Measurements from ENCODE around the gene PWP2. TPM values are rescaled to one million over a fixed set of nuclear protein-coding genes. Genes with fewer than 3 reads are reported as not detected.
A peak's percentile ranks its signal among the peaks of the same experiment; 100 is the strongest.

PWP2 gene
- total and polyA plus RNA-seq, 4 donors = 0.66 to 8.4 (median 2.7) TPM

DNA sequence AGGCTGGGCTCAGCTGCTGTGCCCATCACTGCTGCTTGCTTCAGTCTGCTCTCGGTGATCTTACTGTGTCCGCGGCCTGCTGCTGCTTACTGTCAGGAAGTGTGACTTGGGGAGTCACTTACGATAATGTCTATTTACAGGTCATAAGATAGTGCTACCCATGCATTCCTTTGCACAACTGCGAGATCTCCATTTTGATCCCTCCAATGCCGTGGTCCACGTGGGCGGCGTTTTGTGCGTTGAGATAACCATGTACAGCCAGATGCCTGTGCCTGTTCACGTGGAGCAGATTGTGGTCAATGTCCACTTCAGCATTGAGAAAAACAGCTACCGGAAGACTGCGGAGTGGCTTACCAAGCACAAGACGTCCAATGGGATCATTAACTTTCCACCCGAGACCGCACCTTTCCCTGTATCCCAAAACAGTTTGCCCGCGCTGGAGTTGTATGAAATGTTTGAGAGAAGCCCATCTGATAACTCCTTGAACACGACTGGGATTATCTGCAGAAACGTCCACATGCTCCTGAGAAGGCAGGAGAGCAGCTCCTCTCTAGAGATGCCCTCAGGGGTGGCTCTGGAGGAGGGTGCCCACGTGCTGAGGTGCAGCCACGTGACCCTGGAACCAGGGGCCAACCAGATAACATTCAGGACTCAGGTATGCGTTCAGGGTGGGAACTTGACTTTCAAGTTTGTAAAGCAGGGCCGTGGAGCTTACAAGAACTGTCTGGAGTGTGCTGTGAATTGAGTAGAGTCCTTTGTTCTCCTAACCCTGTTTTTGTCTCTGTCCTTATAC lies 24.4 kb upstream of the PWP2 start:
- Histone ChIP-seq H3K9me3 (ENCODE audit: control insufficient read depth in 4 of 4, low read length in 3 of 4) (no peaks in the 10 kb centered on the region), H3K4me1 (ENCODE audit: control insufficient read depth in 4 of 4, insufficient read depth in 4 of 4, low read length in 3 of 4) (peaks cover 0 to 10% (median 0%) of the 10 kb centered on the region in 4 donors), H3K36me3 (ENCODE audit: control insufficient read depth in 4 of 4, insufficient read depth in 3 of 4, low read depth in 1 of 4, low read length in 3 of 4) (peaks cover 18 to 46% (median 31%) of the 10 kb centered on the region in 4 donors), H3K27ac (ENCODE audit: low read depth in 1 of 2, low read length in 2 of 2) (peak overlapping the region; percentile 1 to 22), H3K27me3 (ENCODE audit: control insufficient read depth in 4 of 4, insufficient read depth in 4 of 4, low read length in 3 of 4) (no peaks in the 10 kb centered on the region), H3K9ac (ENCODE audit: low read depth in 1 of 2, low read length in 2 of 2) (no peak overlapping the region), H3K4me3 (ENCODE audit: low read depth in 1 of 3, low read length in 3 of 3) (no peak overlapping the region)
- TF ChIP-seq JUND (IDR thresholded peaks at IDR 0.05) = no peak
- TF ChIP-seq SP1 (IDR thresholded peaks at IDR 0.05) = no peak
- TF ChIP-seq, protein P1, sequence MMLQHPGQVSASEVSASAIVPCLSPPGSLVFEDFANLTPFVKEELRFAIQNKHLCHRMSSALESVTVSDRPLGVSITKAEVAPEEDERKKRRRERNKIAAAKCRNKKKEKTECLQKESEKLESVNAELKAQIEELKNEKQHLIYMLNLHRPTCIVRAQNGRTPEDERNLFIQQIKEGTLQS (IDR thresholded peaks at IDR 0.05) = no peak
- TF ChIP-seq, protein P2, sequence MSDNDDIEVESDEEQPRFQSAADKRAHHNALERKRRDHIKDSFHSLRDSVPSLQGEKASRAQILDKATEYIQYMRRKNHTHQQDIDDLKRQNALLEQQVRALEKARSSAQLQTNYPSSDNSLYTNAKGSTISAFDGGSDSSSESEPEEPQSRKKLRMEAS (IDR thresholded peaks at IDR 0.05) = no peak
- TF ChIP-seq YY1 (IDR thresholded peaks at IDR 0.05) = no peak
- TF ChIP-seq, protein P3, sequence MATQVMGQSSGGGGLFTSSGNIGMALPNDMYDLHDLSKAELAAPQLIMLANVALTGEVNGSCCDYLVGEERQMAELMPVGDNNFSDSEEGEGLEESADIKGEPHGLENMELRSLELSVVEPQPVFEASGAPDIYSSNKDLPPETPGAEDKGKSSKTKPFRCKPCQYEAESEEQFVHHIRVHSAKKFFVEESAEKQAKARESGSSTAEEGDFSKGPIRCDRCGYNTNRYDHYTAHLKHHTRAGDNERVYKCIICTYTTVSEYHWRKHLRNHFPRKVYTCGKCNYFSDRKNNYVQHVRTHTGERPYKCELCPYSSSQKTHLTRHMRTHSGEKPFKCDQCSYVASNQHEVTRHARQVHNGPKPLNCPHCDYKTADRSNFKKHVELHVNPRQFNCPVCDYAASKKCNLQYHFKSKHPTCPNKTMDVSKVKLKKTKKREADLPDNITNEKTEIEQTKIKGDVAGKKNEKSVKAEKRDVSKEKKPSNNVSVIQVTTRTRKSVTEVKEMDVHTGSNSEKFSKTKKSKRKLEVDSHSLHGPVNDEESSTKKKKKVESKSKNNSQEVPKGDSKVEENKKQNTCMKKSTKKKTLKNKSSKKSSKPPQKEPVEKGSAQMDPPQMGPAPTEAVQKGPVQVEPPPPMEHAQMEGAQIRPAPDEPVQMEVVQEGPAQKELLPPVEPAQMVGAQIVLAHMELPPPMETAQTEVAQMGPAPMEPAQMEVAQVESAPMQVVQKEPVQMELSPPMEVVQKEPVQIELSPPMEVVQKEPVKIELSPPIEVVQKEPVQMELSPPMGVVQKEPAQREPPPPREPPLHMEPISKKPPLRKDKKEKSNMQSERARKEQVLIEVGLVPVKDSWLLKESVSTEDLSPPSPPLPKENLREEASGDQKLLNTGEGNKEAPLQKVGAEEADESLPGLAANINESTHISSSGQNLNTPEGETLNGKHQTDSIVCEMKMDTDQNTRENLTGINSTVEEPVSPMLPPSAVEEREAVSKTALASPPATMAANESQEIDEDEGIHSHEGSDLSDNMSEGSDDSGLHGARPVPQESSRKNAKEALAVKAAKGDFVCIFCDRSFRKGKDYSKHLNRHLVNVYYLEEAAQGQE (IDR thresholded peaks at IDR 0.05) = no peak
- TF ChIP-seq, protein P4, sequence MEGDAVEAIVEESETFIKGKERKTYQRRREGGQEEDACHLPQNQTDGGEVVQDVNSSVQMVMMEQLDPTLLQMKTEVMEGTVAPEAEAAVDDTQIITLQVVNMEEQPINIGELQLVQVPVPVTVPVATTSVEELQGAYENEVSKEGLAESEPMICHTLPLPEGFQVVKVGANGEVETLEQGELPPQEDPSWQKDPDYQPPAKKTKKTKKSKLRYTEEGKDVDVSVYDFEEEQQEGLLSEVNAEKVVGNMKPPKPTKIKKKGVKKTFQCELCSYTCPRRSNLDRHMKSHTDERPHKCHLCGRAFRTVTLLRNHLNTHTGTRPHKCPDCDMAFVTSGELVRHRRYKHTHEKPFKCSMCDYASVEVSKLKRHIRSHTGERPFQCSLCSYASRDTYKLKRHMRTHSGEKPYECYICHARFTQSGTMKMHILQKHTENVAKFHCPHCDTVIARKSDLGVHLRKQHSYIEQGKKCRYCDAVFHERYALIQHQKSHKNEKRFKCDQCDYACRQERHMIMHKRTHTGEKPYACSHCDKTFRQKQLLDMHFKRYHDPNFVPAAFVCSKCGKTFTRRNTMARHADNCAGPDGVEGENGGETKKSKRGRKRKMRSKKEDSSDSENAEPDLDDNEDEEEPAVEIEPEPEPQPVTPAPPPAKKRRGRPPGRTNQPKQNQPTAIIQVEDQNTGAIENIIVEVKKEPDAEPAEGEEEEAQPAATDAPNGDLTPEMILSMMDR (IDR thresholded peaks at IDR 0.05; ENCODE audit: low read depth, low read length, missing input control) = no peak
- no peak for TF ChIP-seq TAF1 (conservative IDR thresholded peaks at IDR 0.05)
- no peak for TF ChIP-seq HNF4G (IDR thresholded peaks at IDR 0.05)
- TF ChIP-seq, protein P5, sequence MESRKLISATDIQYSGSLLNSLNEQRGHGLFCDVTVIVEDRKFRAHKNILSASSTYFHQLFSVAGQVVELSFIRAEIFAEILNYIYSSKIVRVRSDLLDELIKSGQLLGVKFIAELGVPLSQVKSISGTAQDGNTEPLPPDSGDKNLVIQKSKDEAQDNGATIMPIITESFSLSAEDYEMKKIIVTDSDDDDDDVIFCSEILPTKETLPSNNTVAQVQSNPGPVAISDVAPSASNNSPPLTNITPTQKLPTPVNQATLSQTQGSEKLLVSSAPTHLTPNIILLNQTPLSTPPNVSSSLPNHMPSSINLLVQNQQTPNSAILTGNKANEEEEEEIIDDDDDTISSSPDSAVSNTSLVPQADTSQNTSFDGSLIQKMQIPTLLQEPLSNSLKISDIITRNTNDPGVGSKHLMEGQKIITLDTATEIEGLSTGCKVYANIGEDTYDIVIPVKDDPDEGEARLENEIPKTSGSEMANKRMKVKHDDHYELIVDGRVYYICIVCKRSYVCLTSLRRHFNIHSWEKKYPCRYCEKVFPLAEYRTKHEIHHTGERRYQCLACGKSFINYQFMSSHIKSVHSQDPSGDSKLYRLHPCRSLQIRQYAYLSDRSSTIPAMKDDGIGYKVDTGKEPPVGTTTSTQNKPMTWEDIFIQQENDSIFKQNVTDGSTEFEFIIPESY (IDR thresholded peaks at IDR 0.05) = no peak
- no peak for TF ChIP-seq HNF4A (conservative IDR thresholded peaks at IDR 0.05)
- no peak for TF ChIP-seq RAD21 (IDR thresholded peaks at IDR 0.05)
- TF ChIP-seq NR2F2 (IDR thresholded peaks at IDR 0.05) = no peak
- TF ChIP-seq FOXA1 (IDR thresholded peaks at IDR 0.05) = no peak
- TF ChIP-seq GABPA (IDR thresholded peaks at IDR 0.05 in 1 of 2, conservative IDR thresholded peaks at IDR 0.05 in 1 of 2) = no peak
- no peak for DNase-seq (ENCODE audit: low spot score)
- WGBS = 85% methylated on average over 24 of the region's 24 CpGs

All from liver (tissue), 9 donors.